SK-N-MC (cell line): ENCODE measurements around the gene GALNT9.

Experiments used
- DNase-seq: peaks from one replicate; pipeline ENCODE4 v3.0.0-alpha.2; 2011; ENCODE audit warnings: low read depth, low spot score
- H3K27ac ChIP-seq: fragments of 200-600 bp; sonication (generic); 2 replicates; pipeline ENCODE4 v1.5.1; 2016; ENCODE audit warnings: mixed run types
- H3K36me3 ChIP-seq: fragments of 200-600 bp; sonication (generic); 2 replicates; pipeline ENCODE4 v1.6.1; 2017; ENCODE audit warnings: antibody characterized with exemption, low read length, mixed read lengths; ENCODE audit not compliant: insufficient read depth
- H3K4me3 ChIP-seq: fragments of 200-600 bp; sonication (generic); 2 replicates; pipeline ENCODE4 v1.5.1; 2016
- H3K9ac ChIP-seq: fragments of 200-600 bp; sonication (generic); 2 replicates; pipeline ENCODE4 v1.8.0; 2017; ENCODE audit warnings: mixed run types, mixed read lengths; ENCODE audit not compliant: insufficient read length
- H3K9me3 ChIP-seq: fragments of 200-600 bp; sonication (generic); 2 replicates; pipeline ENCODE4 v1.6.1; 2017; ENCODE audit warnings: low read depth, mild to moderate bottlenecking, antibody characterized with exemption, low read length, moderate library complexity, mixed read lengths
- EZH2 ChIP-seq: fragments of 200-600 bp; sonication (generic); IDR thresholded peaks from one replicate; pipeline ENCODE4 v1.6.1; 2017; ENCODE audit warnings: antibody characterized with exemption
- FOXP2 ChIP-seq: optimal IDR thresholded peaks from 2 replicates; pipeline ENCODE3; 2011; ENCODE audit warnings: mild to moderate bottlenecking, moderate library complexity; ENCODE audit not compliant: insufficient read depth; ENCODE audit errors: extremely low read length, control extremely low read depth
- POLR2AphosphoS5 ChIP-seq: IDR thresholded peaks from 2 replicates; pipeline ENCODE4 v1.6.1; 2012; ENCODE audit warnings: mild to moderate bottlenecking, low read depth, low read length, borderline replicate concordance

GALNT9 gene

DNA sequence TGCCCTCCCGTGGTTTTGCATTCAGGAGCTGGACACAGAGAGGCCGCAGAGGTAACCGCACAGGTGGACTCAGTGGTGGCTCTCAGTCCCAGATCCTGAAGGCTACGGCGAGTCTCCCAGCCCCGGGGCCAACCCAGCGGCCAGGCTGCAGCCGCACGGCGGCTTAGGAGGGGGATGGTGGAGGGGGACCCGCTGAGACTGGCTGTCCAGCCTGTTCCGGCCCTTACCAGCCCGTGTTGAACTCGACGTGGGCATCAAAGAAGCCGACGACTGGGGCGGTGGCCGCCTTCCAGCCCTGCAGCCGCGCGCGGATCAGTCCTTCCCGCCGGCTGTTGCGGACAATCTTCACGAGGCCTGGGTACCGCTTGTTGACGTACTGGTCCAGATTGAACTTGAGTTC, 68.7 kb downstream of the GALNT9 start:
- no peaks in the 10 kb centered on the region for H3K9me3 ChIP-seq
- H3K36me3 ChIP-seq: no peaks in the 10 kb centered on the region
- H3K27ac ChIP-seq: no peak overlapping the region
- H3K4me3 ChIP-seq: no peak overlapping the region
- TF ChIP-seq POLR2AphosphoS5: no peak
- no peak for TF ChIP-seq EZH2
- no peak for TF ChIP-seq FOXP2
- DNase-seq: no peak
- H3K9ac ChIP-seq: no peak overlapping the region

DNA sequence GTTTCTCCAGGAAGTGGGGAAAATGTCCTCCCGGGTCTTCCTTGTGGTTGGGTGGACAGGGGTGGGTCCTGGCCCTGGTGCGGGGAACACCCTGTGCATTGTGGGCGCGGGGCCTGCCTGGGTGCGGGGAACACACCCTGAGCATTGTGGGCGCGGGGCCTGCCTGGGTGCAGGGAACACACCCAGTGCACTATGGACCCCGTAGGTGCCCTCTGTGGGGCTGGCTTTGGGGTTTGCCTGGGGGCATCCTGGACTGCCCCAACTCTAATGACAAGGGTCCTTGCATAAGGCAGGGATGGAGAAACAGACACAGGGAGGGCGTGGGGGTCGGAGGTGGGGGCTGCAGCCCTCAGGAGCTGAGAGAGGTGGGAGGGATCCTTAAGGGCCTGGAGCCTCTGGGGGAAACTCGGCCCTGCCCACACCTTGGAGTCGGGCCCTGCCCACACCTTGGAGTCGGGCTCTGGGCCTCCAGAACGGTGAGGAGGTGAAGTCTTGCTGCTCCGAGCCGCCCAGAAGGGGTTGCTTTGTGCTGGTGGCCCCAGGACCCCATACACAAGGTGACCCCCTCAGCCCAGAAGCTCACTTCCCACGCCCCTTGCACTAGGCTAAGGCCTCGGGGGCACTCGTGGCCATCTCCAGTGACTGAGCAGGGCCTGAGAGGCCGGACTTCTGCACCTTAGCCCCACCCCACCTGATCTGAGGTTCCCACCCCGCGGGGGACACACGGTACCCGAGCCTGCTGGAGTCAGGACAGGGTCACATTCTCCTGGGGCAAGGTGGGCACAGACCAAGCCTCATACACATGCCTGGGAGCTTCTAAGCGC, 69.3 kb downstream of the GALNT9 start:
- no peaks in the 10 kb centered on the region for H3K36me3 ChIP-seq
- TF ChIP-seq POLR2AphosphoS5 (no peak), EZH2 (no peak), FOXP2 (no peak)
- no peaks in the 10 kb centered on the region for H3K9me3 ChIP-seq
- H3K9ac ChIP-seq: no peak overlapping the region
- peak overlapping the region; percentile 60; the same call in 1 of the 2 replicates for H3K27ac ChIP-seq
- no peak for DNase-seq
- H3K4me3 ChIP-seq: peak overlapping the region; percentile 68

DNA sequence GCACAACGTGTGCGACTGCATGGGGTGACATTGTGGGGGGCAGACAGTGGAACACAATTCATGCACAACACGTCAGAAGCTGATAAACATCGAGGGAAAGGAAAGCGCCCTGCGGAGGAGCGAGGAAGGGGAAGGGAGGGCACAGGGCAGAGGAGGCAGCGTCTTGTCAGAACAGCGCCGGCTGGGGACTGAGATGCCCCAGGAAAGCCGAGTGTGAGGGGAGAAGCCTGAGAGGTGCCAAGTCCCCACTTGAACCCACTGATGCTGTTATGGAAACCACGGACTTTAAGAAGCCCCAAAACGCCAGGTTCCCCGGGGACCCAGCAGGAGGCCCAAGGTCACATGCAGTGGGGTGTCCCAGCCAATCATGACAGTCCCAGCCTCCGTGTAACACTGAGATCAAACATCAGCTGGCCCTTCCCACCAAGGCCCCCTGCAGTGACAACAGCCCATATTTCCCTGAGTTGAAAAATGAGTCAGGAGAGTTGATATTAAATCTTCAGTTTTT, 70.0 kb downstream of the GALNT9 start:
- Histone ChIP-seq H3K4me3 (peak overlapping the region; percentile 68), H3K9me3 (no peaks in the 10 kb centered on the region), H3K27ac (peak overlapping the region; percentile 60; the same call in 1 of the 2 replicates), H3K9ac (no peak overlapping the region), H3K36me3 (no peaks in the 10 kb centered on the region)
- TF ChIP-seq FOXP2 (no peak), EZH2 (no peak), POLR2AphosphoS5 (no peak)
- peak; percentile 32 for DNase-seq

DNA sequence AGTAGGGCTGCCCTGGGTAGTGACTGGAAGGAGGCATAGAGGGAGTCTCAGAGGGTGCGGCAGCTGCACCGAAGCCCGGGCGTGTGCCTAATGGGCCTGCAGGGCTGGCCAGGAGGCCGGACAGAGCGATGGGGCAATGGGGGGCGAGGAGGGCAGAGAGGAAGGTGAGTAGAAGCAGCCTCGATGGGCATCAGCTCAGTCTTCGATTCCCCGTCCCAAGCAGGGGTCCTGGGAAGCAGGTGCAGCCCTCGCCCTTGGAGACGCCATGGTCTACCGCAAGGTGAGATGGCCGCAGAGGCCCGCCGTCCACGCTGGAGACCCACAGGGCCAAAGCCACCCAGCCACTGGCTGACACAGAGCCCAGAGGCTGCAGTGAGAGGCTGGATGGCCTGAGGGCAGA, 70.8 kb downstream of the GALNT9 start:
- no peak overlapping the region for H3K27ac ChIP-seq
- no peaks in the 10 kb centered on the region for H3K9me3 ChIP-seq
- no peak for DNase-seq
- no peak overlapping the region for H3K9ac ChIP-seq
- no peak for TF ChIP-seq POLR2AphosphoS5
- TF ChIP-seq FOXP2: no peak
- TF ChIP-seq EZH2: no peak
- peak overlapping the region; percentile 68; the same call in 1 of the 2 replicates for H3K4me3 ChIP-seq
- no peaks in the 10 kb centered on the region for H3K36me3 ChIP-seq

DNA sequence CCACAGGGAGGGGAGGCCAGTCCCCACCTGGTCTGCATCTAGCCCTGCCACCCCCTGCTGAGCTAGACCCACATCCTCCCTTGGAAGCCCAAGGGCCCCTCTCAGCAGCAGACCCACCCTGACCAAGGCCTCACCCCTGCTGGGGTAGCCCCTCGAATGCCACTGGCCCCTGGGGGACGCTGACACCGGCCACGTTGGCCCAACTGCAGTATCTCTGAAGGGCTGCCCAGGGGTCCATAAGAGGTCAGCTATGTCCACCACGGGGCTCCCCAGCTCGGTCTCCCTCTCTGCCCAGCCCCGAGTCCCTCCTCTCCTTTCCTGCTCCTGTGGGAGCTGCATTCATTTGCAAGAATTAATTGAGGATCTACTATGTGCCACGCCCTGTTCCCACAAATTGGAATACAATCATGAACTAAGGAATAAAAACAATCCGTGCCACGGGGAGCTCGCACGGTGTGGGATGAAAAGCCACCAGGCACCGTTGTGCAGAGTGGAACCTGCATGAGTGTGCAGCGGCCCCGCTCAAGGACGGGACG, 71.4 kb downstream of the GALNT9 start:
- Histone ChIP-seq H3K36me3 (no peaks in the 10 kb centered on the region), H3K27ac (no peak overlapping the region), H3K9me3 (no peaks in the 10 kb centered on the region), H3K9ac (no peak overlapping the region), H3K4me3 (no peak overlapping the region)
- no peak for DNase-seq
- no peak for TF ChIP-seq EZH2

DNA sequence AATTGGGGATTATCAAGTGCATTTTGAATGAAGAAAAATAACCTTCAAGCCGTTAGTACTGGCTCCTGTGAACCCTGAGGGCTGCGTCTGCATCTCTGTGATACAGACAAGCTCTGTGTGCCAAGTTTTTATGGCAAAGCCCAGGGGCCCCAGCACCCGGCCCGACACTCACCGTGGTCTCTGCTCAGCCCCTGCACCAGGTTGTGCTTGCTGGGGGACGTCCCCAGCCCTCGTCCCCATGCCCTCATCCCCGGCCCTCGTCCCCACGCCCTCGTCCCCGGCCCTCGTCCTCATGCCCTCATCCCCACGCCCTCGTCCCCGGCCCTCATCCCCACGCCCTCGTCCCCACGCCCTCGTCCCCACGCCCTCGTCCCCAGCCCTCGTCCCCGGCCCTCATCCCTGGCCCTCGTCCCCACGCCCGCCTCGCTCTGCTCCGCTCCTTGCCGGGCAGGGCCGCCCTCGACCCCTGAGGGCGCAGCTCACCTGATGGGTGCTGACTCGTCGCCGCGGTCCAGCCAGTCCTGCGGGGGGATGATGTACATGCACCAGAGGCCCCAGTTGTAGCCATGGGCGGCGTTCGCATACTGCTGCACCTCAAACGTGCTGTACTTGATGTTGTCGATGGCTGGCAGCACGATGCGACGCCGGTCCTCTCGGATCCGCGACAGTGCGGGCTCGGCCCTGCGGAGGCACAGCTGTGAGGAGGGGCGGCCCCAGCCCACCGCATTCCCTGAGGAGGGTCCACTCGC, 72.0 kb downstream of the GALNT9 start:
- no peak for TF ChIP-seq POLR2AphosphoS5
- TF ChIP-seq FOXP2: no peak
- no peak for TF ChIP-seq EZH2
- no peak for DNase-seq
- Histone ChIP-seq H3K9me3 (no peaks in the 10 kb centered on the region), H3K4me3 (no peak overlapping the region), H3K27ac (0 out of 2 replicates have a peak overlapping the region, but pooled peaks have one; percentile 8), H3K36me3 (no peaks in the 10 kb centered on the region), H3K9ac (no peak overlapping the region)

DNA sequence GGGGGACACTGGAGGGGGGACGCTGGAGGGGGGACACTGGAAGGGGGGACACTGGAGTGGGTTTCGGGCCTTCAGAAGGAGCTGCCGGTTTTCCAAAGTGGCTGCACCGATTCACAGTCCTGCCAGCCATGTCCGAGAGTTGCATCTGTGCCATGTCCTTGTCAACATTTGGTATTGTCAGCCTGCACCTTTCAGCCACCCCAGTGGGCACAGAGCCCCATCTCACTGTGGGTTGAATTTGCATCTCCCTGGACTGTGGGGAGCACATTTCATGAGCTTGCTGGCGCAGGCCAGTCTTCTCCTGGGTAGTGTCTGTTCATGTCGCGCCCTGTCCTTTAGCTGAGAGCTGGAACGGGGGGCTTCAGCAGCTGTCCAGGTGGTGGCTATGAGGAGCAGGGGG, 72.7 kb downstream of the GALNT9 start:
- H3K9me3 ChIP-seq: no peaks in the 10 kb centered on the region
- no peak for DNase-seq
- H3K27ac ChIP-seq: 0 out of 2 replicates have a peak overlapping the region, but pooled peaks have one; percentile 8
- no peak overlapping the region for H3K9ac ChIP-seq
- TF ChIP-seq EZH2 (no peak), FOXP2 (no peak), POLR2AphosphoS5 (no peak)
- no peaks in the 10 kb centered on the region for H3K36me3 ChIP-seq
- H3K4me3 ChIP-seq: no peak overlapping the region

DNA sequence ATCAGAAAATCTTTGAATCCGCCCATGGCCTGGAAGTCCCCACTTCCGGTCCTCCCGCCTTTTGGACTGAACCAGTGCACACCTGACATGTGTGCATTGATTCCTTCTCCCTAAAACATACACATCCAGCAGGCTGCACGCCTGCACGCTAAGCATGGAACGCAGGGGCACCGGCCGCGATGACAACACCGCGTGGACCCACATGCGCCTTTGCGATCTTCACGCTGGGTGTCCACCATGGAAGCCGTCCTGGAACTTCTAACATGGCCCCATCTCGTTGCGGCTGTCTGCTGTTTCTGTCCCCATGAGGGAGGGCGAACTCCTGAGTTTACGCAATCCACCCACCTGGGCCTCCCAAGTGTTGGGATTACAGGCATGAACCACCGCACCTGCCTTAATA, 73.7 kb downstream of the GALNT9 start:
- no peak for DNase-seq
- TF ChIP-seq POLR2AphosphoS5: no peak
- TF ChIP-seq EZH2: no peak
- no peak for TF ChIP-seq FOXP2
- no peaks in the 10 kb centered on the region for H3K9me3 ChIP-seq
- no peak overlapping the region for H3K9ac ChIP-seq
- no peak overlapping the region for H3K27ac ChIP-seq
- no peaks in the 10 kb centered on the region for H3K36me3 ChIP-seq
- no peak overlapping the region for H3K4me3 ChIP-seq
